ENCODE measurements around the gene NOC4L.

DNA sequence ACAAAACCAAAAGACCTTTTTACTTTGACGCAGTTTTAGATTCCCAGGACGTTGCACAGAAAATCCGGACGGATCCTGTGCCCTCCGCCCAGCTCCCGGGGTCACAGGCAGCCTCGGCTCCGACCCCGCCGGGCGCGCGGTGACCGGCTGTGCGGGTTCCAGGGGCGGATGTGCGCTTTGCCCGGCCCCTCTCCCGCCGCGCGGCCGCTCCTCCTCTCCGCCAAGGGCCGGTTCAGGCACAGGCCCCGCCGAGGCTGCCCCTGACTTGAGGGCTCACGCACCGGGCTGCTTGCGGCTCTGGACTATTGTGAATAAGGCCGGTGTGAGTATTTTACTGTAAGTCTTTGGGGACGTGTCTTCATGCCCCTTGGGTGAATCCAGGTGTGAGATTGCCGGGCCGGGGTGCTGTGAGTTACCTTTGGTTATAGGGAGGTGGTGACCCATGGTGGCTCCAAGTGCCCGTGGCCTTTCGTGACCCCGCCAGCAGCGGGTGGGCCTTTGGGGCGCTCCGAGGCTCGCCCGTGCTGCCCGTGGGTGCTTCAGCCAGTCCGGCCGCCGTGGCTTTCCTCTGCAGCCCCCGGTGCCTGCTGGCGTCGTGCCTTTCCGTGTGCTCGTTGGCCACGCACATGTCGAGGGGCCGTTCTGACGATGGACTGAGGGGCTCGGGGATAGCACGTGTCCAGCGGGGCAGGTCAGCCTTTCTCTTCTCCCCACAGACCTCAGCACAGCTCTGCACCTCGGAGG is 45.9 kb downstream of the NOC4L start:
- TF ChIP-seq ZNF274 (IDR thresholded peaks at IDR 0.05; ENCODE audit: low read depth, low read length) (no peak), YY1 (IDR thresholded peaks at IDR 0.05; ENCODE audit: insufficient read depth, insufficient read length) (no peak), SUZ12 (IDR thresholded peaks at IDR 0.05; ENCODE audit: extremely low read depth, insufficient read depth, insufficient read length) (no peak)

All from NT2/D1 (cell line).